GM23248 (cell line): Measurements from ENCODE around the gene DNASE2. TPM values are rescaled to one million over a fixed set of nuclear protein-coding genes. Genes with fewer than 3 reads are reported as not detected.
"Not testable (repeated sequence)": the region's sequence is repeated elsewhere in the genome, so short reads cannot be mapped to it uniquely, and the experiment has no call there.

Source experiments
- DNase-seq: peaks from one replicate; pipeline ENCODE4 v3.0.0-alpha.2; 2015
- H2AFZ ChIP-seq: fragments of 200-600 bp; sonication (generic); 2 replicates; pipeline ENCODE4 v1.6.1; 2016; ENCODE audit warnings: antibody characterized with exemption
- H3F3A ChIP-seq: fragments of 200-600 bp; sonication (generic); 2 replicates; pipeline ENCODE4 v1.6.1; 2016; ENCODE audit warnings: mild to moderate bottlenecking, antibody characterized with exemption, mixed run types; ENCODE audit not compliant: insufficient read depth
- H3K27ac ChIP-seq: fragments of 200-600 bp; sonication (generic); 2 replicates; pipeline ENCODE4 v1.5.1; 2016; ENCODE audit warnings: mild to moderate bottlenecking
- H3K27me3 ChIP-seq: fragments of 200-600 bp; sonication (generic); replicated peaks from 2 replicates; pipeline ENCODE4 v1.6.1; 2016; ENCODE audit warnings: mild to moderate bottlenecking; ENCODE audit not compliant: insufficient read depth
- H3K36me3 ChIP-seq: fragments of 200-600 bp; sonication (generic); 2 replicates; pipeline ENCODE4 v1.6.1; 2016; ENCODE audit warnings: low read depth, mild to moderate bottlenecking
- H3K4me1 ChIP-seq: fragments of 200-600 bp; sonication (generic); 2 replicates; pipeline ENCODE4 v1.6.1; 2016; ENCODE audit warnings: mild to moderate bottlenecking; ENCODE audit not compliant: insufficient read depth
- H3K4me2 ChIP-seq: fragments of 200-600 bp; sonication (generic); one replicate; pipeline ENCODE4 v1.6.1; 2016; ENCODE audit warnings: mild to moderate bottlenecking; ENCODE audit not compliant: unreplicated experiment
- H3K4me3 ChIP-seq: fragments of 200-600 bp; sonication (generic); 2 replicates; pipeline ENCODE4 v1.5.1; 2016; ENCODE audit warnings: mild to moderate bottlenecking
- H3K79me2 ChIP-seq: fragments of 200-600 bp; sonication (generic); 2 replicates; pipeline ENCODE4 v1.6.1; 2016; ENCODE audit warnings: mild to moderate bottlenecking; ENCODE audit not compliant: insufficient read depth
- H3K9ac ChIP-seq: fragments of 200-600 bp; sonication (generic); 2 replicates; pipeline ENCODE4 v1.6.1; 2016; ENCODE audit warnings: mild to moderate bottlenecking
- H3K9me2 ChIP-seq: fragments of 200-600 bp; sonication (generic); 2 replicates; pipeline ENCODE4 v1.6.1; 2016; ENCODE audit warnings: mixed run types, mild to moderate bottlenecking, moderate library complexity; ENCODE audit not compliant: insufficient read depth
- H3K9me3 ChIP-seq: fragments of 200-600 bp; sonication (generic); one replicate; pipeline ENCODE4 v1.6.1; 2017; ENCODE audit warnings: low read depth
- H4K20me1 ChIP-seq: fragments of 200-600 bp; sonication (generic); 2 replicates; pipeline ENCODE4 v1.6.0; 2016; ENCODE audit not compliant: insufficient read depth
- EZH2 ChIP-seq: fragments of 200-600 bp; sonication (generic); IDR thresholded peaks from 2 replicates; pipeline ENCODE4 v1.6.1; 2018; ENCODE audit warnings: antibody characterized with exemption, mild to moderate bottlenecking; ENCODE audit not compliant: insufficient read depth, poor library complexity, severe bottlenecking
- EZH2phosphoT487 ChIP-seq: fragments of 200-600 bp; sonication (generic); IDR thresholded peaks from 2 replicates; pipeline ENCODE4 v1.6.1; 2018; ENCODE audit warnings: antibody characterized with exemption, moderate library complexity, mild to moderate bottlenecking, low read depth; ENCODE audit not compliant: insufficient read depth
- WGBS, 2 experiments: methylation state at CpG; one replicate each; pipeline ENCODE4 v1.1.6; 2015 to 2017; ENCODE audit warnings: low lambda C conversion rate in 2 of 2, low coverage in 1 of 2; ENCODE audit errors: missing lambda C conversion rate in 2 of 2; 5-methylcytosine and 5-hydroxymethylcytosine counted together
- in situ Hi-C: fragments of 300-500 bp; cut with MboI; formaldehyde crosslinking; loops from 2 replicates; pipeline ENCODE4 v1.15.0; 2020
- polyA plus RNA-seq: library from polyadenylated mRNA; unstranded; fragments of >200 nt; fragmentation: Nextera tagmentation; extraction: Ambion mirVana; gene quantifications from 2 replicates; pipeline ENCODE4 v1.2.1, GENCODE V29; 2016
- total RNA-seq: library from RNA; depleted of rRNA; stranded (reverse); fragments of >200 nt; shearing (Covaris generic); gene quantifications from 2 replicates; pipeline ENCODE4 v1.2.3, GENCODE V29; 2014

Gene DNASE2
- total and polyA plus RNA-seq, 2 experiments from 2014 or later, result 40.9 to 51.7 TPM

GRCh38 chr19:12859546-12859945, 21.7 kb downstream of the DNASE2 start:
- in situ Hi-C loops, result no loop called here
- DNase-seq, result no peak
- Histone ChIP-seq H2AFZ (no peak overlapping the region), H3K4me2 (no peak overlapping the region), H3K4me3 (no peak overlapping the region), H4K20me1 (no peaks in the 10 kb centered on the region), H3K36me3 (no peaks in the 10 kb centered on the region), H3K9me3 (no peaks in the 10 kb centered on the region), H3K27me3 (no peaks in the 10 kb centered on the region), H3K9ac (no peak overlapping the region), H3K4me1 (no peaks in the 10 kb centered on the region), H3K9me2 (no peaks in the 10 kb centered on the region), H3K27ac (no peak overlapping the region), H3F3A (no peaks in the 10 kb centered on the region), H3K79me2 (no peaks in the 10 kb centered on the region)
- no peak for TF ChIP-seq EZH2
- no peak for TF ChIP-seq EZH2phosphoT487
- 51 to 54% methylated on average over 7 of the region's 7 CpGs for WGBS, 2 experiments

- H3K4me2 ChIP-seq, result no peak overlapping the region
- no peak overlapping the region for H3K9ac ChIP-seq
- no peak overlapping the region for H3K4me3 ChIP-seq
- TF ChIP-seq EZH2phosphoT487 (no peak), EZH2 (no peak)
- no peaks in the 10 kb centered on the region for H3F3A ChIP-seq
- no peaks in the 10 kb centered on the region for H3K27me3 ChIP-seq
- no peaks in the 10 kb centered on the region for H3K9me2 ChIP-seq
- DNase-seq, result no peak
- no peaks in the 10 kb centered on the region for H3K79me2 ChIP-seq
- no peaks in the 10 kb centered on the region for H3K4me1 ChIP-seq
- H3K27ac ChIP-seq, result no peak overlapping the region
- H2AFZ ChIP-seq, result no peak overlapping the region
- H4K20me1 ChIP-seq, result no peaks in the 10 kb centered on the region
- H3K9me3 ChIP-seq, result no peaks in the 10 kb centered on the region
- in situ Hi-C loops, result no loop called here
- no peaks in the 10 kb centered on the region for H3K36me3 ChIP-seq
- WGBS, 2 experiments, result 87 to 90% methylated on average over 32 to 35 of the region's 35 CpGs
These were observed 23.0 kb downstream of the DNASE2 start for GRCh38 chr19:12858041-12858928.

GRCh38 chr19:12856653-12857052, 24.6 kb downstream of the DNASE2 start:
- H3K4me1 ChIP-seq, result no peaks in the 10 kb centered on the region
- TF ChIP-seq EZH2phosphoT487 (no peak), EZH2 (no peak)
- no peaks in the 10 kb centered on the region for H3K79me2 ChIP-seq
- H2AFZ ChIP-seq, result no peak overlapping the region
- H3K27me3 ChIP-seq, result no peaks in the 10 kb centered on the region
- no peak overlapping the region for H3K4me3 ChIP-seq
- WGBS, 2 experiments, result 55 to 56% methylated on average over 1 of the region's 1 CpG
- no peaks in the 10 kb centered on the region for H3K36me3 ChIP-seq
- DNase-seq, result no peak
- no peaks in the 10 kb centered on the region for H4K20me1 ChIP-seq
- no peak overlapping the region for H3K27ac ChIP-seq
- no peaks in the 10 kb centered on the region for H3K9me2 ChIP-seq
- H3K9me3 ChIP-seq, result no peaks in the 10 kb centered on the region
- in situ Hi-C loops, result no loop called here
- no peaks in the 10 kb centered on the region for H3F3A ChIP-seq
- no peak overlapping the region for H3K9ac ChIP-seq
- H3K4me2 ChIP-seq, result no peak overlapping the region

GRCh38 chr19:12847159-12848139, 33.8 kb downstream of the DNASE2 start:
- H2AFZ ChIP-seq, result peak overlapping the region; percentile 73
- no peaks in the 10 kb centered on the region for H3K27me3 ChIP-seq
- H3K4me3 ChIP-seq, result peak overlapping the region; percentile 59
- no peaks in the 10 kb centered on the region for H3K9me2 ChIP-seq
- no peaks in the 10 kb centered on the region for H3F3A ChIP-seq
- no peaks in the 10 kb centered on the region for H3K79me2 ChIP-seq
- in situ Hi-C loops, result no loop called here
- TF ChIP-seq EZH2 (no peak), EZH2phosphoT487 (no peak)
- H3K36me3 ChIP-seq, result no peaks in the 10 kb centered on the region
- 10% methylated on average over 69 of the region's 69 CpGs for WGBS, 2 experiments
- H3K9ac ChIP-seq, result peak overlapping the region; percentile 29; the same call in 1 of the 2 replicates
- H3K9me3 ChIP-seq, result no peaks in the 10 kb centered on the region
- H3K4me1 ChIP-seq, result no peaks in the 10 kb centered on the region
- no peaks in the 10 kb centered on the region for H4K20me1 ChIP-seq
- peak; percentile 87 for DNase-seq
- peak overlapping the region; percentile 77 for H3K4me2 ChIP-seq
- no peak overlapping the region for H3K27ac ChIP-seq

GRCh38 chr19:12846613-12847012, 34.6 kb downstream of the DNASE2 start:
- in situ Hi-C loops, result not testable (repeated sequence)

More at GRCh38 chr19:12846613-12847012, 34.6 kb downstream of the DNASE2 start:
- not testable (repeated sequence) for H3K27me3 ChIP-seq, H3K4me1 ChIP-seq, H3K79me2 ChIP-seq, H3K9ac ChIP-seq, DNase-seq, H3F3A ChIP-seq, H3K4me3 ChIP-seq, H2AFZ ChIP-seq, H3K9me2 ChIP-seq, H3K9me3 ChIP-seq, H3K4me2 ChIP-seq, H3K27ac ChIP-seq, H4K20me1 ChIP-seq, H3K36me3 ChIP-seq
- WGBS, 2 experiments, result 63 to 67% methylated on average over 7 of the region's 7 CpGs
